ENCODE measurements around the gene DPYSL5. TPM values are rescaled to one million over a fixed set of nuclear protein-coding genes. Genes with fewer than 3 reads are reported as not detected.

The DPYSL5 gene
- polyA plus RNA-seq, 3 donors, result not detected

GRCh38 chr2:26970928-26971627, 123.1 kb downstream of the DPYSL5 start:
- Histone ChIP-seq H3K9ac (ENCODE audit: insufficient read depth, low read length, poor library complexity, severe bottlenecking) (peak overlapping the region; percentile 65), H3K4me1 (ENCODE audit: control insufficient read depth in 1 of 2, insufficient read depth in 2 of 2, low read length in 2 of 2) (peaks cover 10 to 18% of the 10 kb centered on the region in 2 donors), H3K4me2 (replicated peaks; ENCODE audit: extremely low read depth, low read length, poor library complexity, severe bottlenecking) (peak overlapping the region; percentile 78), H3K36me3 (replicated peaks in 1 of 2; ENCODE audit: control insufficient read depth in 1 of 2, insufficient read depth in 2 of 2, low read length in 2 of 2) (no peaks in the 10 kb centered on the region), H3K79me2 (ENCODE audit: insufficient read depth, low read length) (no peaks in the 10 kb centered on the region), H2AFZ (ENCODE audit: insufficient read depth, low read depth, low read length, poor library complexity, severe bottlenecking) (peak overlapping the region; percentile 94), H3K4me3 (replicated peaks in 1 of 3; ENCODE audit: low read depth in 2 of 3, low read length in 3 of 3) (peak overlapping the region; percentile 43 to 84 (median 76)), H3K27me3 (ENCODE audit: control insufficient read depth in 2 of 2, insufficient read depth in 2 of 2, low read length in 2 of 2) (peaks cover 0 to 13% of the 10 kb centered on the region in 2 donors), H4K20me1 (ENCODE audit: insufficient read depth, low read length) (no peaks in the 10 kb centered on the region), H3K9me3 (replicated peaks in 1 of 2; ENCODE audit: control insufficient read depth in 1 of 2, insufficient read depth in 1 of 2, low read length in 2 of 2) (no peaks in the 10 kb centered on the region), H3K27ac (ENCODE audit: low read depth in 1 of 2, low read length in 2 of 2) (peak overlapping the region; percentile 6 to 56)
- Mint-ChIP-seq H3K4me3 (peak overlapping the region; percentile 84 to 99), H3K27ac (peak overlapping the region; percentile 78 to 90 (median 84)), H3K4me1 (peaks cover 23% of the 10 kb centered on the region), H3K9me3 (peaks cover 0 to 2% (median 0%) of the 10 kb centered on the region in 7 donors), H3K36me3 (no peaks in the 10 kb centered on the region), H3K27me3 (ENCODE audit: low read depth in 3 of 3) (peaks cover 9 to 34% (median 32%) of the 10 kb centered on the region in 3 donors)
- WGBS (ENCODE audit: insufficient coverage), result 7% methylated on average over 25 of the region's 34 CpGs
- DNase-seq, result peak; percentile 40 to 60 (median 54)
- no peak for TF ChIP-seq CTCF (IDR thresholded peaks at IDR 0.05)
- intact Hi-C loops (cut with micrococcal nuclease), result no loop called here

- no peak for TF ChIP-seq CTCF (IDR thresholded peaks at IDR 0.05)
- H3K9me3 Mint-ChIP-seq, result peaks cover 0 to 2% (median 0%) of the 10 kb centered on the region in 7 donors
- Histone ChIP-seq H3K9ac (ENCODE audit: insufficient read depth, low read length, poor library complexity, severe bottlenecking) (no peak overlapping the region), H3K4me2 (replicated peaks; ENCODE audit: extremely low read depth, low read length, poor library complexity, severe bottlenecking) (peak overlapping the region; percentile 78), H3K4me1 (ENCODE audit: control insufficient read depth in 1 of 2, insufficient read depth in 2 of 2, low read length in 2 of 2) (peaks cover 10 to 18% of the 10 kb centered on the region in 2 donors), H2AFZ (ENCODE audit: insufficient read depth, low read depth, low read length, poor library complexity, severe bottlenecking) (no peak overlapping the region), H3K27ac (ENCODE audit: low read depth in 1 of 2, low read length in 2 of 2) (no peak overlapping the region), H3K36me3 (replicated peaks in 1 of 2; ENCODE audit: control insufficient read depth in 1 of 2, insufficient read depth in 2 of 2, low read length in 2 of 2) (no peaks in the 10 kb centered on the region), H3K9me3 (replicated peaks in 1 of 2; ENCODE audit: control insufficient read depth in 1 of 2, insufficient read depth in 1 of 2, low read length in 2 of 2) (no peaks in the 10 kb centered on the region), H3K79me2 (ENCODE audit: insufficient read depth, low read length) (no peaks in the 10 kb centered on the region), H3K4me3 (replicated peaks in 1 of 3; ENCODE audit: low read depth in 2 of 3, low read length in 3 of 3) (no peak overlapping the region), H3K27me3 (ENCODE audit: control insufficient read depth in 2 of 2, insufficient read depth in 2 of 2, low read length in 2 of 2) (peaks cover 0 to 13% of the 10 kb centered on the region in 2 donors), H4K20me1 (ENCODE audit: insufficient read depth, low read length) (no peaks in the 10 kb centered on the region)
- peak overlapping the region in 1 of 7 donors; percentile 78 for H3K27ac Mint-ChIP-seq
- H3K4me1 Mint-ChIP-seq, result peaks cover 23% of the 10 kb centered on the region
- intact Hi-C loops (cut with micrococcal nuclease), result no loop called here
- peak in 1 of 3 donors; percentile 16 for DNase-seq
- 96% methylated on average over 6 of the region's 9 CpGs for WGBS (ENCODE audit: insufficient coverage)
- H3K36me3 Mint-ChIP-seq, result no peaks in the 10 kb centered on the region
- peaks cover 9 to 34% (median 29%) of the 10 kb centered on the region in 3 donors for H3K27me3 Mint-ChIP-seq (ENCODE audit: low read depth in 3 of 3)
- H3K4me3 Mint-ChIP-seq, result peak overlapping the region in 1 of 2 donors; percentile 99
Measured at GRCh38 chr2:26971911-26972786, 124.2 kb downstream of the DPYSL5 start.

Measured in CD14-positive monocyte (primary cell).